Measurements from ENCODE around the gene KHDRBS2.

GRCh38 chr6:62229231-62229630 is 56.8 kb downstream of the KHDRBS2 start:
- no peak for TF ChIP-seq CTCF (IDR thresholded peaks at IDR 0.05)
- TF ChIP-seq, protein P1, sequence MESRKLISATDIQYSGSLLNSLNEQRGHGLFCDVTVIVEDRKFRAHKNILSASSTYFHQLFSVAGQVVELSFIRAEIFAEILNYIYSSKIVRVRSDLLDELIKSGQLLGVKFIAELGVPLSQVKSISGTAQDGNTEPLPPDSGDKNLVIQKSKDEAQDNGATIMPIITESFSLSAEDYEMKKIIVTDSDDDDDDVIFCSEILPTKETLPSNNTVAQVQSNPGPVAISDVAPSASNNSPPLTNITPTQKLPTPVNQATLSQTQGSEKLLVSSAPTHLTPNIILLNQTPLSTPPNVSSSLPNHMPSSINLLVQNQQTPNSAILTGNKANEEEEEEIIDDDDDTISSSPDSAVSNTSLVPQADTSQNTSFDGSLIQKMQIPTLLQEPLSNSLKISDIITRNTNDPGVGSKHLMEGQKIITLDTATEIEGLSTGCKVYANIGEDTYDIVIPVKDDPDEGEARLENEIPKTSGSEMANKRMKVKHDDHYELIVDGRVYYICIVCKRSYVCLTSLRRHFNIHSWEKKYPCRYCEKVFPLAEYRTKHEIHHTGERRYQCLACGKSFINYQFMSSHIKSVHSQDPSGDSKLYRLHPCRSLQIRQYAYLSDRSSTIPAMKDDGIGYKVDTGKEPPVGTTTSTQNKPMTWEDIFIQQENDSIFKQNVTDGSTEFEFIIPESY (IDR thresholded peaks at IDR 0.05; ENCODE audit: borderline replicate concordance, low read depth) = no peak
- no peak for TF ChIP-seq NRF1 (IDR thresholded peaks at IDR 0.05; ENCODE audit: low read depth, low read length)
- no peak for TF ChIP-seq EZH2phosphoT487 (IDR thresholded peaks at IDR 0.05; ENCODE audit: borderline replicate concordance, low read depth)

Measured in SK-N-SH (cell line).